Neural progenitor cell (in vitro differentiated cells): ENCODE measurements around the gene CLEC1A. TPM values are rescaled to one million over a fixed set of nuclear protein-coding genes. Genes with fewer than 3 reads are reported as not detected.

Source experiments
- DNase-seq: peaks from one replicate; pipeline ENCODE4 v3.0.0-alpha.2; 2016; ENCODE audit warnings: low spot score
- H2AFZ ChIP-seq: fragments of 200-600 bp; sonication (generic); replicated peaks from 2 replicates; pipeline ENCODE4 v1.6.1; 2016; ENCODE audit warnings: antibody characterized with exemption
- H3F3A ChIP-seq: fragments of 200-600 bp; sonication (generic); 2 replicates; pipeline ENCODE4 v1.6.1; 2016; ENCODE audit warnings: antibody characterized with exemption, low read depth
- H3K27ac ChIP-seq: fragments of 200-600 bp; sonication (generic); 2 replicates; pipeline ENCODE4 v1.5.1; 2016; ENCODE audit warnings: mild to moderate bottlenecking
- H3K27me3 ChIP-seq: fragments of 200-600 bp; sonication (generic); 2 replicates; pipeline ENCODE4 v1.6.1; 2016; ENCODE audit warnings: mild to moderate bottlenecking, moderate library complexity
- H3K36me3 ChIP-seq: fragments of 200-600 bp; sonication (generic); 2 replicates; pipeline ENCODE4 v1.5.1; 2016
- H3K4me1 ChIP-seq: fragments of 200-600 bp; sonication (generic); 2 replicates; pipeline ENCODE4 v1.6.1; 2016; ENCODE audit warnings: mixed run types
- H3K4me2 ChIP-seq: fragments of 200-600 bp; sonication (generic); 2 replicates; pipeline ENCODE4 v1.6.1; 2016
- H3K4me3 ChIP-seq: fragments of 200-600 bp; sonication (generic); 2 replicates; pipeline ENCODE4 v1.5.1; 2016
- H3K79me2 ChIP-seq: fragments of 200-600 bp; sonication (generic); 2 replicates; pipeline ENCODE4 v1.6.1; 2016; ENCODE audit warnings: low read depth
- H3K9ac ChIP-seq: fragments of 200-600 bp; sonication (generic); 2 replicates; pipeline ENCODE4 v1.6.1; 2016
- H3K9me3 ChIP-seq: fragments of 200-600 bp; sonication (generic); 2 replicates; pipeline ENCODE4 v1.5.1; 2016; ENCODE audit warnings: low read depth
- H4K20me1 ChIP-seq: fragments of 200-600 bp; sonication (generic); 2 replicates; pipeline ENCODE4 v1.6.1; 2016; ENCODE audit warnings: low read depth
- H3K27ac Mint-ChIP-seq: 3 replicates; pipeline ENCODE4 v1.8.0; 2021; ENCODE audit warnings: mixed read lengths
- H3K27me3 Mint-ChIP-seq: 2 replicates; pipeline ENCODE4 v1.8.0; 2022; ENCODE audit warnings: low read depth, mild to moderate bottlenecking, inconsistent platforms, moderate library complexity, mixed read lengths; ENCODE audit not compliant: insufficient read depth
- H3K36me3 Mint-ChIP-seq: 3 replicates; pipeline ENCODE4 v1.8.0; 2021; ENCODE audit warnings: mixed read lengths
- H3K4me1 Mint-ChIP-seq: 3 replicates; pipeline ENCODE4 v1.8.0; 2021; ENCODE audit warnings: mixed read lengths
- H3K4me3 Mint-ChIP-seq: 3 replicates; pipeline ENCODE4 v1.8.0; 2021; ENCODE audit warnings: mild to moderate bottlenecking, moderate library complexity, mixed read lengths
- H3K9me3 Mint-ChIP-seq: 3 replicates; pipeline ENCODE4 v1.8.0; 2020; ENCODE audit warnings: mixed read lengths
- EZH2 ChIP-seq: fragments of 200-600 bp; sonication (generic); IDR thresholded peaks from 2 replicates; pipeline ENCODE4 v1.6.1; 2017; ENCODE audit warnings: antibody characterized with exemption, mild to moderate bottlenecking, moderate library complexity
- EZH2phosphoT487 ChIP-seq: fragments of 200-600 bp; sonication (generic); IDR thresholded peaks from 2 replicates; pipeline ENCODE4 v1.6.1; 2017; ENCODE audit warnings: antibody characterized with exemption
- total RNA-seq: library from RNA; depleted of rRNA; stranded (reverse); fragments of >200 nt; gene quantifications from 2 replicates; pipeline ENCODE4 v1.2.3, GENCODE V29; 2015; ENCODE audit warnings: low replicate concordance
- TF ChIP-seq, protein P1 (sequence below): fragments of 200-600 bp; sonication (generic); IDR thresholded peaks from 2 replicates; pipeline ENCODE4 v1.5.1; 2017; ENCODE audit warnings: antibody characterized with exemption, mild to moderate bottlenecking

CLEC1A gene
- total RNA-seq, 1 donor from 2014 or later = not detected

- Mint-ChIP-seq H3K36me3 (no peaks in the 10 kb centered on the region), H3K9me3 (no peaks in the 10 kb centered on the region), H3K4me1 (peaks cover 5% of the 10 kb centered on the region), H3K27me3 (peaks cover 2% of the 10 kb centered on the region), H3K27ac (no peak overlapping the region), H3K4me3 (no peak overlapping the region)
- Histone ChIP-seq H2AFZ (no peak overlapping the region), H3K4me1 (no peaks in the 10 kb centered on the region), H3K9ac (no peak overlapping the region), H3F3A (no peaks in the 10 kb centered on the region), H3K9me3 (no peaks in the 10 kb centered on the region), H3K4me2 (no peak overlapping the region), H3K27me3 (no peaks in the 10 kb centered on the region), H3K27ac (no peak overlapping the region), H3K4me3 (no peak overlapping the region), H4K20me1 (no peaks in the 10 kb centered on the region), H3K79me2 (no peaks in the 10 kb centered on the region), H3K36me3 (no peaks in the 10 kb centered on the region)
- TF ChIP-seq EZH2phosphoT487 (no peak), EZH2 (no peak)
- TF ChIP-seq, protein P1, sequence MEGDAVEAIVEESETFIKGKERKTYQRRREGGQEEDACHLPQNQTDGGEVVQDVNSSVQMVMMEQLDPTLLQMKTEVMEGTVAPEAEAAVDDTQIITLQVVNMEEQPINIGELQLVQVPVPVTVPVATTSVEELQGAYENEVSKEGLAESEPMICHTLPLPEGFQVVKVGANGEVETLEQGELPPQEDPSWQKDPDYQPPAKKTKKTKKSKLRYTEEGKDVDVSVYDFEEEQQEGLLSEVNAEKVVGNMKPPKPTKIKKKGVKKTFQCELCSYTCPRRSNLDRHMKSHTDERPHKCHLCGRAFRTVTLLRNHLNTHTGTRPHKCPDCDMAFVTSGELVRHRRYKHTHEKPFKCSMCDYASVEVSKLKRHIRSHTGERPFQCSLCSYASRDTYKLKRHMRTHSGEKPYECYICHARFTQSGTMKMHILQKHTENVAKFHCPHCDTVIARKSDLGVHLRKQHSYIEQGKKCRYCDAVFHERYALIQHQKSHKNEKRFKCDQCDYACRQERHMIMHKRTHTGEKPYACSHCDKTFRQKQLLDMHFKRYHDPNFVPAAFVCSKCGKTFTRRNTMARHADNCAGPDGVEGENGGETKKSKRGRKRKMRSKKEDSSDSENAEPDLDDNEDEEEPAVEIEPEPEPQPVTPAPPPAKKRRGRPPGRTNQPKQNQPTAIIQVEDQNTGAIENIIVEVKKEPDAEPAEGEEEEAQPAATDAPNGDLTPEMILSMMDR = no peak
- DNase-seq = no peak
Measured at GRCh38 chr12:10021342-10021741, 77.4 kb downstream of the CLEC1A start.

Other genes with a start within 250 kb of the CLEC1A start
- gene CLEC2B, start 229.6 kb downstream of the CLEC1A start, total RNA-seq = 0.28 and 1.0 TPM in 2 replicates
- gene KLRF2, start 217.5 kb downstream of the CLEC1A start, total RNA-seq = not detected in 2 replicates
- gene CLEC2A, start 166.6 kb downstream of the CLEC1A start, total RNA-seq = not detected in 2 replicates
- not detected in 2 replicates for gene CLEC12A, start 127.6 kb downstream of the CLEC1A start, total RNA-seq
- gene CLEC1B, start 99.9 kb downstream of the CLEC1A start, total RNA-seq = not detected in 2 replicates
- not detected in 2 replicates for gene CLEC12B, start 88.4 kb downstream of the CLEC1A start, total RNA-seq
- not detected in 2 replicates for gene CLEC9A, start 68.3 kb downstream of the CLEC1A start, total RNA-seq
- gene CLEC7A, start 31.2 kb upstream of the CLEC1A start, total RNA-seq = not detected in 2 replicates
- gene OLR1, start 73.1 kb upstream of the CLEC1A start, total RNA-seq = not detected in 2 replicates
- not detected in 2 replicates for gene TMEM52B, start 80.0 kb upstream of the CLEC1A start, total RNA-seq
- gene GABARAPL1, start 113.9 kb upstream of the CLEC1A start, total RNA-seq = 38.9 and 39.3 TPM in 2 replicates
- 0.06 TPM in 2 replicates for gene KLRD1, start 208.9 kb upstream of the CLEC1A start, total RNA-seq